ENCODE measurements around the gene ZNF90. TPM values are rescaled to one million over a fixed set of nuclear protein-coding genes. Genes with fewer than 3 reads are reported as not detected.
A peak's percentile ranks its signal among the peaks of the same experiment; 100 is the strongest.
"Not testable (repeated sequence)": the region's sequence is repeated elsewhere in the genome, so short reads cannot be mapped to it uniquely, and the experiment has no call there.

Gene ZNF90
- total RNA-seq, 1 experiment from 2014 or later = 88.7 TPM

- no peaks in the 10 kb centered on the region for H3K79me2 ChIP-seq (ENCODE audit: insufficient read depth, low read length)
- H2BK20ac ChIP-seq (ENCODE audit: low read depth, low read length, poor library complexity, severe bottlenecking) = no peak overlapping the region
- TF ChIP-seq, protein P1, sequence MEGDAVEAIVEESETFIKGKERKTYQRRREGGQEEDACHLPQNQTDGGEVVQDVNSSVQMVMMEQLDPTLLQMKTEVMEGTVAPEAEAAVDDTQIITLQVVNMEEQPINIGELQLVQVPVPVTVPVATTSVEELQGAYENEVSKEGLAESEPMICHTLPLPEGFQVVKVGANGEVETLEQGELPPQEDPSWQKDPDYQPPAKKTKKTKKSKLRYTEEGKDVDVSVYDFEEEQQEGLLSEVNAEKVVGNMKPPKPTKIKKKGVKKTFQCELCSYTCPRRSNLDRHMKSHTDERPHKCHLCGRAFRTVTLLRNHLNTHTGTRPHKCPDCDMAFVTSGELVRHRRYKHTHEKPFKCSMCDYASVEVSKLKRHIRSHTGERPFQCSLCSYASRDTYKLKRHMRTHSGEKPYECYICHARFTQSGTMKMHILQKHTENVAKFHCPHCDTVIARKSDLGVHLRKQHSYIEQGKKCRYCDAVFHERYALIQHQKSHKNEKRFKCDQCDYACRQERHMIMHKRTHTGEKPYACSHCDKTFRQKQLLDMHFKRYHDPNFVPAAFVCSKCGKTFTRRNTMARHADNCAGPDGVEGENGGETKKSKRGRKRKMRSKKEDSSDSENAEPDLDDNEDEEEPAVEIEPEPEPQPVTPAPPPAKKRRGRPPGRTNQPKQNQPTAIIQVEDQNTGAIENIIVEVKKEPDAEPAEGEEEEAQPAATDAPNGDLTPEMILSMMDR (conservative IDR thresholded peaks at IDR 0.05) = no peak
- no peak overlapping the region for H2BK120ac ChIP-seq (ENCODE audit: low read depth, low read length, poor library complexity, severe bottlenecking)
- H3K56ac ChIP-seq (ENCODE audit: insufficient read length, low read depth, low read length) = no peak overlapping the region
- no peak overlapping the region for H2BK15ac ChIP-seq (ENCODE audit: low read depth, low read length)
- peak overlapping the region; percentile 25 for H3K4me2 ChIP-seq (ENCODE audit: insufficient read depth, insufficient read length, low read length)
- H3K14ac ChIP-seq (ENCODE audit: insufficient read depth, low read length) = no peak overlapping the region
- H3K9me3 Mint-ChIP-seq = peaks cover 21 to 41% of the 10 kb centered on the region in 2 experiments
- no peak overlapping the region for H2BK12ac ChIP-seq (ENCODE audit: insufficient read length, low read depth, low read length)
- no peak overlapping the region for H2AK5ac ChIP-seq (ENCODE audit: insufficient read length, low read length)
- H3K23ac ChIP-seq (ENCODE audit: insufficient read length, low read depth, low read length) = no peak overlapping the region
- H3T11ph ChIP-seq (ENCODE audit: low read length) = no peak overlapping the region
- H3K9me3 ChIP-seq (ENCODE audit: control insufficient read depth, low read depth, low read length) = no peaks in the 10 kb centered on the region
- no CpG with 5 or more reads among the region's 9 CpGs for WGBS (ENCODE audit: extremely low coverage, insufficient read length, low lambda C conversion rate)
- peak overlapping the region in 1 of 3 experiments; percentile 76; a peak in 2 of 7 replicates for H3K27ac Mint-ChIP-seq
- no peak overlapping the region for H4K91ac ChIP-seq (ENCODE audit: insufficient read length, low read depth, low read length)
- no peak overlapping the region for H4K8ac ChIP-seq (replicated peaks; ENCODE audit: insufficient read length, low read depth, low read length)
- H3K27ac ChIP-seq (ENCODE audit: insufficient read length, low read depth, low read length) = peak overlapping the region; percentile 24
- no peak overlapping the region for H3K9ac ChIP-seq (ENCODE audit: extremely low read depth, insufficient read length, low read length)
- no peak for DNase-seq
- peaks cover 10 to 16% (median 13%) of the 10 kb centered on the region in 3 experiments for H3K36me3 Mint-ChIP-seq (ENCODE audit: insufficient read depth in 1 of 3, low read depth in 3 of 3)
- no peaks in the 10 kb centered on the region for H3K23me2 ChIP-seq (ENCODE audit: insufficient read length, low read depth, low read length, poor library complexity, severe bottlenecking)
- H3K18ac ChIP-seq (ENCODE audit: insufficient read length, low read depth, low read length) = no peak overlapping the region
- H3K4me3 Mint-ChIP-seq = peak overlapping the region in 1 of 2 experiments; percentile 58; a peak in 3 of 5 replicates
- no peaks in the 10 kb centered on the region; the same call in 1 of the 2 replicates for H3K4me1 ChIP-seq (ENCODE audit: insufficient read depth, low read length)
- peaks cover 12% of the 10 kb centered on the region for H3K27me3 Mint-ChIP-seq (ENCODE audit: low read depth)
- no peak overlapping the region for H2AFZ ChIP-seq (ENCODE audit: low read length)
- no peaks in the 10 kb centered on the region for H3K79me1 ChIP-seq (ENCODE audit: insufficient read depth, low read depth, low read length, poor library complexity, severe bottlenecking)
- H3K4ac ChIP-seq (ENCODE audit: low read depth, low read length) = no peak overlapping the region
- no peaks in the 10 kb centered on the region for H4K20me1 ChIP-seq (ENCODE audit: control insufficient read depth, insufficient read depth, insufficient read length)
- H4K5ac ChIP-seq (ENCODE audit: insufficient read length, low read depth, low read length) = no peak overlapping the region
- no peaks in the 10 kb centered on the region for H3K27me3 ChIP-seq (ENCODE audit: insufficient read depth, low read length)
- no peak overlapping the region for H2BK5ac ChIP-seq (ENCODE audit: insufficient read length, low read length)
- peaks cover 26 to 44% of the 10 kb centered on the region in 2 experiments for H3K4me1 Mint-ChIP-seq
Measured at GRCh38 chr19:20067943-20068342, 9.9 kb upstream of the ZNF90 start.

DNA sequence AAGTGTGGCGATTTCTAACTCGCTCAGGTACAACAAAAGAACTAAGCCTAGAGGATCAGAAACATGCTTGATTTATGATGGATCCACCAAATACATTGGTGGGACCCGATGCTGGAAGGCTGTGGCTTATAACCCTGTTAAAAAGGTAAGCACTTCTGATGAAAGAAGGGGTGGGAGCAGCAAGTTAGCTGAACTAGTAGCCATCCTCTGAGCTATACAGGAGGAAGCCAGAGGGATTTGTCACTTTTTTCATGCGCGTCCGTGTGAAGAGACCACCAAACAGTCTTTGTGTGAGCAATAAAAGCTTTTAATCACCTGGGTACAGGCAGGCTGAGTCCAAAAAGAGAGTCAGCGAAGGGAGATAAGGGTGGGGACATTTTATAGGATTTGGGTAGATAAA is 9.2 kb upstream of the ZNF90 start:
- not testable (repeated sequence) for H3K4me1 ChIP-seq (ENCODE audit: insufficient read depth, low read length); H2AK5ac ChIP-seq (ENCODE audit: insufficient read length, low read length); H2BK120ac ChIP-seq (ENCODE audit: low read depth, low read length, poor library complexity, severe bottlenecking); DNase-seq; H3T11ph ChIP-seq (ENCODE audit: low read length); H4K8ac ChIP-seq (replicated peaks; ENCODE audit: insufficient read length, low read depth, low read length); H4K5ac ChIP-seq (ENCODE audit: insufficient read length, low read depth, low read length); H3K23ac ChIP-seq (ENCODE audit: insufficient read length, low read depth, low read length); H3K23me2 ChIP-seq (ENCODE audit: insufficient read length, low read depth, low read length, poor library complexity, severe bottlenecking); H4K20me1 ChIP-seq (ENCODE audit: control insufficient read depth, insufficient read depth, insufficient read length); H3K9me3 ChIP-seq (ENCODE audit: control insufficient read depth, low read depth, low read length); H3K79me1 ChIP-seq (ENCODE audit: insufficient read depth, low read depth, low read length, poor library complexity, severe bottlenecking); H3K4ac ChIP-seq (ENCODE audit: low read depth, low read length); H3K79me2 ChIP-seq (ENCODE audit: insufficient read depth, low read length); H2BK20ac ChIP-seq (ENCODE audit: low read depth, low read length, poor library complexity, severe bottlenecking); H2BK15ac ChIP-seq (ENCODE audit: low read depth, low read length); H3K27me3 ChIP-seq (ENCODE audit: insufficient read depth, low read length); H3K56ac ChIP-seq (ENCODE audit: insufficient read length, low read depth, low read length); H2BK12ac ChIP-seq (ENCODE audit: insufficient read length, low read depth, low read length); H4K91ac ChIP-seq (ENCODE audit: insufficient read length, low read depth, low read length); H2BK5ac ChIP-seq (ENCODE audit: insufficient read length, low read length)
- Histone ChIP-seq H3K4me2 (ENCODE audit: insufficient read depth, insufficient read length, low read length) (peak overlapping the region; percentile 25), H3K14ac (ENCODE audit: insufficient read depth, low read length) (peak overlapping the region; percentile 39; the same call in 1 of the 2 replicates), H3K9ac (ENCODE audit: extremely low read depth, insufficient read length, low read length) (peak overlapping the region; percentile 3), H3K18ac (ENCODE audit: insufficient read length, low read depth, low read length) (peak overlapping the region; percentile 33), H2AFZ (ENCODE audit: low read length) (peak overlapping the region; percentile 99), H3K27ac (ENCODE audit: insufficient read length, low read depth, low read length) (peak overlapping the region; percentile 24)
- Mint-ChIP-seq H3K9me3 (peaks cover 20 to 41% of the 10 kb centered on the region in 2 experiments), H3K4me1 (peaks cover 26 to 44% of the 10 kb centered on the region in 2 experiments), H3K4me3 (peak overlapping the region in 1 of 2 experiments; percentile 58; a peak in 2 of 5 replicates), H3K27ac (peak overlapping the region in 2 of 3 experiments; percentile 56 to 76; a peak in 4 of 7 replicates), H3K27me3 (ENCODE audit: low read depth) (peaks cover 12% of the 10 kb centered on the region), H3K36me3 (ENCODE audit: insufficient read depth in 1 of 3, low read depth in 3 of 3) (peaks cover 10 to 16% (median 13%) of the 10 kb centered on the region in 3 experiments)
- WGBS (ENCODE audit: extremely low coverage, insufficient read length, low lambda C conversion rate) = no CpG with 5 or more reads among the region's 7 CpGs

Data from H9 (cell line).